Measurements from ENCODE around the gene FYB1. TPM values are rescaled to one million over a fixed set of nuclear protein-coding genes. Genes with fewer than 3 reads are reported as not detected.

FYB1 gene
- total and polyA plus RNA-seq, 2 of the 8 experiments (the other 6 are each of a cell fraction or from before 2014, with no cell fraction given), result not detected

DNA sequence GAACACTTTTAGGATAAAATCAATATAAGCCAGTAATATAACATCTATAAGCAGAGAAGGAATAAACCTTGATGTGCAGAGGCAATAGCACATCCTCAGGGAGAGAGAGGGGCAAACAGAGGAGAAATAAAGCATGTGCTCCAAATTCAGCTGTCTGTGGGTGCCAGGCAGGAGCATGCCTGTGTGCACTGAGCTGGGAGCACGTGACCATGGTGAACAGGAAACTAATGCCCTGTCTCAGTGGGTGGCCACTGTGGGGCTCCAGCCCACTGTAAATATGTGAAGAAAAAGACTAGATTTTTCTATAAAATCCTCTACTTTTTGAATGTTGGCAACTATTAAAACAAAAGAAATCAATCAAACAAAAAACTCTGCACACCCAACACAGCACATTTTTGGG, 55.3 kb downstream of the FYB1 start:
- Histone ChIP-seq H3K27ac (ENCODE audit: low read depth, low read length) (no peak overlapping the region), H2BK20ac (ENCODE audit: low read length) (no peak overlapping the region), H3K9me3 (ENCODE audit: insufficient read depth in 2 of 2, low read depth in 1 of 2, low read length in 1 of 2) (no peaks in the 10 kb centered on the region), H3K23ac (ENCODE audit: insufficient read length) (no peak overlapping the region), H2BK12ac (ENCODE audit: low read depth, low read length) (no peak overlapping the region), H3K27me3 (replicated peaks in 1 of 4; ENCODE audit: control insufficient read depth in 3 of 4, extremely low read depth in 1 of 4, insufficient read depth in 3 of 4, low read length in 3 of 4) (no peaks in the 10 kb centered on the region), H3K4me3 (ENCODE audit: extremely low read depth in 1 of 4, insufficient read depth in 2 of 4, low read depth in 3 of 4, low read length in 4 of 4) (no peak overlapping the region), H3K18ac (ENCODE audit: extremely low read depth, low read length) (no peak overlapping the region), H3K56ac (replicated peaks; ENCODE audit: insufficient read length, low read depth, low read length) (no peak overlapping the region), H2BK120ac (replicated peaks; ENCODE audit: low read depth, low read length) (no peak overlapping the region), H3K36me3 (ENCODE audit: control insufficient read depth in 2 of 4, insufficient read depth in 4 of 4, low read length in 3 of 4) (no peaks in the 10 kb centered on the region), H3K4me2 (ENCODE audit: insufficient read depth in 1 of 2, low read depth in 2 of 2, low read length in 2 of 2) (no peak overlapping the region), H2AFZ (ENCODE audit: low read length) (no peak overlapping the region), H3K9ac (replicated peaks in 1 of 4; ENCODE audit: extremely low read depth in 1 of 4, low read depth in 3 of 4, low read length in 3 of 4) (no peak overlapping the region), H4K5ac (ENCODE audit: insufficient read length, low read depth, low read length) (no peak overlapping the region), H2AK5ac (ENCODE audit: low read depth, low read length) (no peak overlapping the region), H2BK5ac (ENCODE audit: low read depth, low read length) (no peak overlapping the region), H4K20me1 (replicated peaks in 1 of 2; ENCODE audit: control insufficient read depth in 1 of 2, insufficient read depth in 2 of 2, low read length in 2 of 2) (no peaks in the 10 kb centered on the region), H3K79me2 (ENCODE audit: control insufficient read depth in 1 of 2, insufficient read depth in 2 of 2, low read length in 2 of 2) (no peaks in the 10 kb centered on the region), H3K79me1 (ENCODE audit: low read depth, low read length) (no peaks in the 10 kb centered on the region), H3K14ac (ENCODE audit: insufficient read length) (no peak overlapping the region), H2BK15ac (ENCODE audit: low read length) (no peak overlapping the region), H4K8ac (ENCODE audit: extremely low read depth, insufficient read depth, low read length) (no peak overlapping the region), H3K4ac (replicated peaks; ENCODE audit: insufficient read length, low read depth, low read length) (no peak overlapping the region), H4K91ac (replicated peaks; ENCODE audit: insufficient read length, low read length) (no peak overlapping the region), H3K23me2 (ENCODE audit: low read depth, low read length) (no peaks in the 10 kb centered on the region), H3K4me1 (replicated peaks in 1 of 4; ENCODE audit: control insufficient read depth in 3 of 4, insufficient read depth in 4 of 4, low read length in 3 of 4) (peaks cover 0 to 6% (median 0%) of the 10 kb centered on the region in 4 experiments; a peak in 1 of 7 replicates)
- WGBS, 2 experiments (ENCODE audit: extremely low coverage in 1 of 2, insufficient coverage in 1 of 2, insufficient read length in 1 of 2, insufficient replicate concordance in 2 of 2, low coverage in 1 of 2, low lambda C conversion rate in 2 of 2, missing lambda C conversion rate in 1 of 2), result 62% methylated on average over 1 of the region's 1 CpG; no CpG with 5 or more reads in 1 of the 2 experiments
- TF ChIP-seq RAD21 (IDR thresholded peaks at IDR 0.05 in 1 of 2, conservative IDR thresholded peaks at IDR 0.05 in 1 of 2; ENCODE audit: low read depth in 2 of 2, low read length in 2 of 2) (no peak), CBX5 (IDR thresholded peaks at IDR 0.05; ENCODE audit: low read depth, low read length) (no peak), SIRT6 (IDR thresholded peaks at IDR 0.05; ENCODE audit: low read length) (no peak), POLR2AphosphoS5 (IDR thresholded peaks at IDR 0.05; ENCODE audit: low read depth, low read length) (no peak), CBX8 (IDR thresholded peaks at IDR 0.05; ENCODE audit: borderline replicate concordance, low read depth, low read length) (no peak), POU5F1 (IDR thresholded peaks at IDR 0.05; ENCODE audit: low read depth, low read length) (no peak)
- TF ChIP-seq, protein P1, sequence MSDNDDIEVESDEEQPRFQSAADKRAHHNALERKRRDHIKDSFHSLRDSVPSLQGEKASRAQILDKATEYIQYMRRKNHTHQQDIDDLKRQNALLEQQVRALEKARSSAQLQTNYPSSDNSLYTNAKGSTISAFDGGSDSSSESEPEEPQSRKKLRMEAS (IDR thresholded peaks at IDR 0.05), result 0 out of 2 replicates have a peak, but pooled peaks have one; percentile 20
- CTCF ChIA-PET (ENCODE audit: partially characterized antibody), result interaction anchor here (1.8 kb wide), 1 partner anchor 14 kb away, joined by 5 read pairs; no protein-coding TSS in a partner anchor
- FAIRE-seq (no peak), DNase-seq (ENCODE audit: low read depth in 1 of 2, low spot score in 2 of 2) (no peak)
- POLR2A ChIA-PET (ENCODE audit: partially characterized antibody), result no interaction called here

All from H1 (cell line).